GM10847 (cell line): ENCODE results near the gene REG4.

Experiments
- POLR2A ChIP-seq: IDR thresholded peaks from 2 replicates; pipeline ENCODE4 v1.6.1; 2011; ENCODE audit not compliant: insufficient read length; ENCODE audit errors: extremely low read depth

The REG4 gene

GRCh38 chr1:119811387-119811786, at the start of gene REG4:
TSS of gene REG4 (minus strand) at chr1:119811460. CDS start at chr1:119808769, 2,691 bp downstream.
- no peak for TF ChIP-seq POLR2A

GRCh38 chr1:119859647-119860046, 48.4 kb upstream of the REG4 start:
- no peak for TF ChIP-seq POLR2A

GRCh38 chr1:119858126-119858525, 46.9 kb upstream of the REG4 start:
- TF ChIP-seq POLR2A: no peak

- no peak for TF ChIP-seq POLR2A
These were observed 41.9 kb upstream of the REG4 start for GRCh38 chr1:119853155-119853554.

- no peak for TF ChIP-seq POLR2A
These were observed 30.0 kb upstream of the REG4 start for GRCh38 chr1:119841306-119841705.

GRCh38 chr1:119840745-119841144, 29.5 kb upstream of the REG4 start:
- no peak for TF ChIP-seq POLR2A

- TF ChIP-seq POLR2A: no peak
These were observed 27.0 kb upstream of the REG4 start for GRCh38 chr1:119838236-119838635.

- no peak for TF ChIP-seq POLR2A
These were observed 23.7 kb upstream of the REG4 start for GRCh38 chr1:119834990-119835389.

GRCh38 chr1:119831027-119831426, 19.8 kb upstream of the REG4 start:
- no peak for TF ChIP-seq POLR2A

GRCh38 chr1:119829625-119830024, 18.4 kb upstream of the REG4 start:
- TF ChIP-seq POLR2A: no peak

- no peak for TF ChIP-seq POLR2A
These were observed 17.0 kb upstream of the REG4 start for GRCh38 chr1:119828266-119828665.

- TF ChIP-seq POLR2A: no peak
These were observed 15.8 kb upstream of the REG4 start for GRCh38 chr1:119827010-119827409.

GRCh38 chr1:119822406-119822805, 11.1 kb upstream of the REG4 start:
- TF ChIP-seq POLR2A: no peak

GRCh38 chr1:119818181-119818580, 6.9 kb upstream of the REG4 start:
- TF ChIP-seq POLR2A: no peak

- no peak for TF ChIP-seq POLR2A
These were observed 5.1 kb upstream of the REG4 start for GRCh38 chr1:119816407-119816806.

GRCh38 chr1:119815928-119816327, 4.7 kb upstream of the REG4 start:
- no peak for TF ChIP-seq POLR2A

- TF ChIP-seq POLR2A: no peak
These were observed 4.1 kb upstream of the REG4 start for GRCh38 chr1:119815361-119815760.

GRCh38 chr1:119814288-119814687, 3.0 kb upstream of the REG4 start:
- no peak for TF ChIP-seq POLR2A

- no peak for TF ChIP-seq POLR2A
These were observed 811 bp upstream of the REG4 start for GRCh38 chr1:119811985-119812557.
